ENCODE measurements around the gene PTGDS.

The PTGDS gene

DNA sequence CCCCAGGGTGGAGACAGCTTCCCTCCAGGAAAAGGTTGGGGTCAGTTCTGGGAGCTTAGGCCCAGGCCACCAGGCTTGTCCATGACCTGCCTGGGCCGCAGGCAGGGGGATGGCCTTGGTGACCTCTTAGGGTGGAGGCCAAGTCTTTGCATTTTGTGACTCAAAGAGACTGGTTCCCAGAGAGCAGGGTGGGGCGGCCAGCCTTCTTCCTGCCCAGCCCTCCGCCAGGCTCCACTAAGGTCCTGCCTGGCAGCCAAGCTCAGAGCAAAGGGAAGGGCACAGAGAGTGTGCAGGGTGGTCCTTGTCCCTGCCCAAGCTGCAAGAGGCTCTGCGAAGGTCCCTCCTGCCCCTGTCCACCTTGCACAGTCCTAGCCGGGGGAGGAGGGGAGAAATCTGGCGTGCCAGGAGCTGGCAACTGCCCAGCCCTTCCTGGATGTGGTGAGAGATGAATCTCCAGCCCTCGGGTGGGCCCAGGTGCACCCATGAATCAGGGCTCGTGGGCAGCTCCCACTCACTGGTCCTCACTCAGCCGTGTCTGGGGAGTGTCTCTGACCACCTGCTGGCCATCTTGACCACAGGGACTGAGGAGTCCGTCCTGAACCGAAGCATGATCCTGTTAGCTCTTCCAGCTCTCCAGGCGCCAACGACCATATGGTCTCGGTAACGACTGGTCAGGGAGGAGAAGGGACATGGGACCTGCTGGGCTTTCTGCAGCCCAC, 2.3 kb upstream of the PTGDS start:
- no peak for DNase-seq

DNA sequence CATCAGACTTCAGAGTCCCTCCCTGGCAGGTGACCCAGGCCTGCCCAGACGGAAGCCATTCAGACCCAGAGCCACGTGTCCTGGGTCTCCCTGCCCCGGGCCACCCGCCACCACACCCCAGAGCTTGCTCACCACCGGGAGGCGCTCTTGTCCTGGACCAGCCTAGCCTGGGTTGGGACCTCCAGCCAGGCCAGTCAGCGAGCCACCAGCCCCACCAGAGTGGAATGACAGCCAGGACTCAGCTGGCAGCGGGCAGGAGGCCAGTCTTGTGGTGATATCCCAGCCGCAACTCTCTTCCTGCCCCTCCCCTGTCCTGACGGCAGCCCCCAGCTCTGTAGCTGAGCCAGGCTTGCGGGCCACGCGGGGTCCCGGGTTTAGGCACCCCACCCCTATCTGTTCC, 1.7 kb upstream of the PTGDS start:
- peak; percentile 56 for DNase-seq

DNA sequence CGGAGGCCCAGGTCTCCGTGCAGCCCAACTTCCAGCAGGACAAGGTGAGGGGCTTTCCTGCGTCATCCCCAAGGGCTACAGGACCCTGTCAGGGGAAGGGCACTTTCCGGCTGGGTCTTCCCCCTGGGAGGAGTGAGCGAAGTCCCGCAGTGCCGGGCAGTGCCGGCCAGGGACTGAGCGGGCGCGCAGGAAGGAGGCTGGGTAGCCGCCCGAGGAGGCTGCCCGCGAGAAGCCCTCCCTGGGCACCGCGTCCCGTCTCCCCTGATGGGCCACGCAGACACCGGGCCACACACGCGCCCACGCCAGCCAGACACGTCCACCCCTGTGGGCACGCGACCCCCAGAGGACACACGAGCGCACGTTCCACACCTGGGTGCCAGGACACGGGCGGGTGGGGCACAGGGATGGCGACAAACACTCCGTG, 357 bp downstream of the PTGDS start:
- no peak for DNase-seq

DNA sequence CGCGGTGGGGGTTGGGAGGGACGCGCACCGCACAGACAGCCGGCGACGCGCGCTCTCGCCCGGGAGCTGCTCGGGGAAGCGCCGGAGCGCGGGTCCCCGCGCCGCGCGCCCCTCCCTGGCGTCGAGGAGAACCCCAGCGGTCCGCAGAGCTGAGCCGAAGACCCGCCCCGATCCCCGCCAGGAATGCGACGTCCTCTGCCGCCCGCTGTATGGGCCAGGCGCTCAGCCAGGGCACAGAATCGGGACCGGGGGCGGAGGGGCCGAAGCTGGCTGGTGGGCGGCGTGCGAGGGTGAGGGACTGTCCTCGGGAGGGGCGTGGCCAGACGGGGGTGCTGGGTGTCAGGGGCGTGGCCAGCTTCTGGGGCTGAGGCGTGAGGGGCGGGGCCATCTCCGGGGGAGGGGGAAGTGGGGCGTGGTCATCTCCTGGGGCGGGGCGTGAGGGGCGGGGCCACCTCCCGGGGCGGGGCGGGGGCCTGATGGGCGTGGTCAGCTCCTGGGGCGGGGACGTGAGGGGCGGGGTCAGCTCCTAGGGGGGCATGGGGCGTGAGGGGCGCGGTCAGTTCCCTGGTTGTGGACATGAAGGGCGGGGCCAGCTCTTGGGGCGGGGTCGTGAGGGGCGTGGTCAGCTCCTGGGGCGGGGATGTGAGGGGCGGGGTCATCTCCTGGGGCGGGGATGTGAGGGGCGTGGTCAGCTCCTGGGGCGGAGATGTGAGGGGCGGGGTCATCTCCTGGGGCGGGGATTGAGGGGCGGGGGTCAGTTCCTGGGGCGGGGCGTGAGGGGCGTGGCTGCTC, 965 bp downstream of the PTGDS start:
- peak; percentile 73 for DNase-seq

DNA sequence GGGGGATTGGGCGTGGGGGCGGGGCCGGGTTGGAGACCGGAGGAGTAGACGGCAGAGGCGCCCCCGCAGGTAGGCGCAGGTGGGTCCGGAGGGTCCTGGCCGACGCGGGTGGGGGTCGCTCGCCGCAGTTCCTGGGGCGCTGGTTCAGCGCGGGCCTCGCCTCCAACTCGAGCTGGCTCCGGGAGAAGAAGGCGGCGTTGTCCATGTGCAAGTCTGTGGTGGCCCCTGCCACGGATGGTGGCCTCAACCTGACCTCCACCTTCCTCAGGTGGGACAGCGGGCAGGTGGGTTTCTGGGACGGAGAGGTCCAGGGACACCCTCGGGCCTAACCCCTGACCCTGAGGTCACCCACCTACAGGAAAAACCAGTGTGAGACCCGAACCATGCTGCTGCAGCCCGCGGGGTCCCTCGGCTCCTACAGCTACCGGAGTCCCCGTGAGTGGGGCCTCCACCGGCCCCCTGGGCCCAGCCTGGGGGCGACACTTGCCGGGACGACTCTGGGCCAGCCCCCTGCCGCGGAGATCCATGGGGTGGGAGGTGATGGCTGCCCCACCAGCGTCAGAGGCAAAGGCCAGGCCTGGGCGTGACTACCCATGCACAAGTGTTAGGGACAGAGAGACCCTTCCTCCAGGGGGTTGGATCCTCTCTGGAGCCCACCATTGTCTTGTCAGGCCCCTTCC, 1.7 kb downstream of the PTGDS start:
- no peak for DNase-seq

DNA sequence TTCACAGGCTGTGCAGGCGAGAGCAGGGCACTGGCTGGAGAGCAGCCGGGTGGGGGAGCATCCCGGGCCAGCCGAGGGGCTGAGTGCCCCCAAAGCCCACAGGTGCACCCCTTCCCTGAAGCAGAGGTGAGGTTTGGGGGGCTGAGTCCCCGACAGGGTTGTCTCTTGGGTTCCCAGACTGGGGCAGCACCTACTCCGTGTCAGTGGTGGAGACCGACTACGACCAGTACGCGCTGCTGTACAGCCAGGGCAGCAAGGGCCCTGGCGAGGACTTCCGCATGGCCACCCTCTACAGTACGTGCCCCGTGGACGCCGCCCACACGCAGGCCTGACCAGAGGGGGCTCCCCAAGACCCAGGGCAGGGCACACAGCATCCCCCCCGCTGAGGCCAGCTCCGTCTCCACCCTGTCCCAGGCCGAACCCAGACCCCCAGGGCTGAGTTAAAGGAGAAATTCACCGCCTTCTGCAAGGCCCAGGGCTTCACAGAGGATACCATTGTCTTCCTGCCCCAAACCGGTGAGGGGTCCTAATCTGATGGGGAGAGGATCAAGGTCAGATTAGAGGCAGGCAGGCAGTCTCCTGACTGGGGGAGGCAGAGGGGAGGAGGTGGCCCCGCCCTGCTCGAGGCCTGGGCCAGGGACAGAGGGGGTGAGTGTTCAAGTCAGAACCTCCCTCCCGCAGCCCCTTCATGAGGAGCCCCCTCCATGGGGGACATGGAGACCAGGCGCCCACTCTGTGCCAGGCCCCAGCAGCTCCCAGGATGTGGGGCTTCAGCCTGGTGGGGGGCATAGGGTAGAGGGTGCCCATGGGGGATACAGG, 2.7 kb downstream of the PTGDS start:
- DNase-seq = no peak

DNA sequence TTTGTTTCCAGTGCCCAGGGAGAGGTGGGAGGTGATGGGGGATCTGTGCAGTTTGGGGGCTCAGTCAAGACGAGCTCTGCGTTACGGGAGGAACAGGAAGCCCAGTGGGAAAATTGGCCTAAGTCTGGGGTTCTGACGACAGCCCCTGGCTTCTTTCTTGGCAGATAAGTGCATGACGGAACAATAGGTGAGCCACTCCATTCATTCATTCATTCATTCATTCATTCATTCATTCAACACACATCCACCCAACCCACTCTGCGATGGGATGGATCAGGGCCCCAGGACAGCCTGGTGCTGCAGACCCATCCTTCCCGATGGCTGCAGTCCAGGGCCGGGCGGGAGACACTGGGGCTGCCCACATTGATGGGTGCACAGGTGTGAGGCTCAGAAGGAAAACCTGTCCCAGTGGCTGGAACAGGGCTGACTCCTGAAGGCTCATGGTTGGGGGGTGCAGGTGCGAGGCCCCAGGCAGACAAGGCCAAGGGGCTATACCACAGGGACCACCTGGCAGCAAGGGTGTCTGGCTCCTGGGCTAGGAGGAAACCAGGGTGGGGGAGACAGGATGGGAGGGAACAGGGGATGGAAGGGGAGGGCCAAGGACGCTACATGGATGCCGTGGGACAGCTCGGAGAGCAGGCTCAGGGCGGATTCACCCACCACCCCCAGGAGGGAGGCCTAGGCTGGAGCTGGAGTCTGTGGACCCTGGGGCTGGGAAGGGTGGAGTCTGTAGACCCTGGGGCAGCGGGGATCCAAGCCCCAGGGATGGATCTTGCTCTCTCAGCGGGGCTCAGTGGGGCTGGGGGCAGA, 3.6 kb downstream of the PTGDS start:
- DNase-seq = no peak

- DNase-seq = no peak
Observed at GRCh38 chr9:136981588-136982231, 4.4 kb downstream of the PTGDS start.

GRCh38 chr9:136982232-136983051, 5.1 kb downstream of the PTGDS start, which contains the start of gene LCNL1:
Gene LCNL1, plus strand, starts transcription at chr9:136982993. Its CDS starts 594 bp downstream, at chr9:136983587.
- no peak for DNase-seq

DNA sequence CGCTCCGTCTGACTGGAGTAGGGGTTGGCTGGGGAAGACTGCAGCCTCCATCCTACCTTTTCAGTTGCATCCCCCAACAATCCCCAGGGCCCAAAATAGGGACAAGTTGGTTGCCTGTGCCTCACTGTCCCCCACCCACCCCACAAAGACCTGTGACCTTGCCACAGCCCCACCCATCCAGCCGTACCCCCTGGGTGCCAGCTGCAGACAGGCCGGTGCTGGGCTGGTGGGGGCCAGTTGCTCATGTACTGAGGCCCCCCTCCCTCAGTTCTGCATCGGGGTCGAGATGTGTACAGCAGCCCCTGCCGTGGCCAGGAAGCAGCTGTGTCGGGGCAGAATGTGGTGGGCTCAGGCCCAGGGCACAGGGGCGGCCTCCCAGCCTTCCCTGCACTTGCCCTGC, 5.9 kb downstream of the PTGDS start:
- DNase-seq = no peak

DNA sequence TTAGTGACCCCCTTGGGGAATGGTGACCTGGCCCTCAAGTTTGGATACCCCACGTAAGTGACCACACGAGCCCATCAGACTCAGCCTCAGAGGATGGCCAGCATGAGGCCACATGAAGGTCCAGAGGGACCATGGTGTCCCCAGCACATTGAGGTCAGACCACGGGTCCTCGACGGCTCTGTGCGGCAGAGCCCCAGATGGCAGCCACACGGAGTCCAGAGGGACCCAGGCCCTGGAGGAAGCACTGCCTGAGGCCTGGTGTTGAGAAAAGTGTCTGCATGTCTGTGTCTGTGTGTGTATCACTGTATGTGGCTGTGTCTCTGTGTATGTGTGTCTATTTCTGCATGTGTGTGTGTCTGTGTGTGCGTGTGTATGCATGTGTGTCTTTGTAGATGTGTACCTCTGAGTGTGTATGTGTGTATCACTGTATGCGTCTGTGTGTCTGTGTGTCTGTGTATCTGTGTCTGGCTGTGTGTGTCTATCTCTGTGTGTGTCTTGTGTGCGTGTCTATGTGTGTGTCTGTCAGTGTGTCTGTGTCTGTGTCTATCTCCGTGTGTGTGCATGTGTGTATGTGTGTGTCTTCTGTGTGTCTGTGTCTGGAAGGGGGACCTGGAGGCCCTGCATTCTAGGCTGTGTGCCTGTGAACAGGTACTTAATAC, 6.5 kb downstream of the PTGDS start:
- DNase-seq = no peak

GRCh38 chr9:136984464-136985026, 7.2 kb downstream of the PTGDS start:
- no peak for DNase-seq

- no peak for DNase-seq
Observed at GRCh38 chr9:136985027-136985602, 7.8 kb downstream of the PTGDS start.

DNA sequence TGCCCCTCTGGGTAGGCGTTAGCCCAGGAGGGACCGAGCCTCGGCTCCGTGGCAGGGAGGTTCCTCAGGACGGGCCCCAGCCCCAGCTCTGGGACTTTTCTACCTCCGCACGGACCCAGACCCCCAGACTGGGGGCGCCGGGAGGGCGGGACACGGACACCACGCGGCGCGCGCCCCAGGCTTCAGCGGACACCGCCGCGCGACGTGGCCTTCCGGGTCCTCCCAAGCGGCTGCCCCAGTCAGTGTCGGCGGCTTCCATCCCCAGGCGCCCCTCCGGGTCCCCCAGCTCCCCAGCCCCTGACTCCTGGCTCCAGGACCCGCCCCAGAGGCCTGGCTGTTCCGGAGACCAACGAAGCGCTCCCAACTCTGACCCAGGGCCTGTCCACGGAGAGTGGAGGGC, 8.5 kb downstream of the PTGDS start:
- DNase-seq = no peak

DNA sequence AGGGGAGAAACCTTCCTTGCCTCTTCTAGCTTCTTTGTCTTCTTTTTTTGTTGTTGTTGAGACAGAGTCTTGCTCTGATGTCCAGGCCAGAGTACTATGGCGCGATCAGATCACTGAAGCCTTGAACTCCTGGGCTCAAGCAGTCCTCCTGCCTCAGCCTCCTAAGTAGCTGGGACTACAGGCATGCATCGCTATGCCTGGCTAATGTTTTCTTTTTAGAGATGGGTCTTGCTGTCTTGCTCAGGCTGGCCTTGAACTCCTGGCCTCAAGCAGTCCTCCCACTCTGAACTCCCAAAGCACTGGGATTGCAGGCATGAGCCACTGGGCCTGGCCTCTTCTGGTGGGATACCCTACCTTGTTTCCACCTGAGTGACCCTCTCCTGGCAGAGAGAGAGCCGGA, 11.6 kb downstream of the PTGDS start:
- no peak for DNase-seq

GRCh38 chr9:136990242-136990911, 13.1 kb downstream of the PTGDS start:
- DNase-seq = no peak

GRCh38 chr9:136991993-136992818, 14.9 kb downstream of the PTGDS start, which contains the start of gene PAXX:
Gene PAXX, plus strand, starts transcription at chr9:136992422. Its CDS starts 22 bp downstream, at chr9:136992444.
- DNase-seq = peak; percentile 98

Measured in activated CD4-positive, CD25-positive, alpha-beta regulatory T cell treated with anti-CD3 and anti-CD28 coated beads, Interleukin-2, amount 50 U/mL, for 72 hours (primary cell).